GM18873 (cell line): Measurements from ENCODE around the gene STRIP2.
A peak's percentile ranks its signal among the peaks of the same experiment; 100 is the strongest.

ENCODE experiments used
- ATAC-seq: cut with Tn5 transposase; IDR thresholded peaks from one replicate; pipeline ENCODE4 v1.9.1; 2021; ENCODE audit warnings: mild to moderate bottlenecking, moderate library complexity, moderate number of reproducible peaks; ENCODE audit not compliant: unreplicated experiment, low FRiP score

STRIP2 gene

DNA sequence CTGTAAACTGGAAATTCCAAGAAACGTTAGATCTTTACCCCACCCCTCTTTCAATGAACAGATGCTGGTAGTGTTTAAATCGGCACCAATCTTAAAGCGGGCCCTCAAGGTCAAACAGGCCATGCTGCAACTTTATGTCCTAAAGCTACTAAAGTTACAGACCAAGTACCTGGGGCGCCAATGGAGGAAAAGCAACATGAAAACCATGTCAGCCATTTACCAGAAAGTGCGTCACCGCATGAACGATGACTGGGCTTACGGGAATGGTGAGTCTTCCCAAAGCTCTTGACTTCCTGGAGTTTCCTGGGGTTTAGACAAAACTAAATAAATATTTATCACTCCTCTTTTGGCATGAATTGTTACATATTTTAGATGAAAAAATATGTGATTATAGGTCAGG lies 48.5 kb downstream of the STRIP2 start:
- no peak for ATAC-seq

DNA sequence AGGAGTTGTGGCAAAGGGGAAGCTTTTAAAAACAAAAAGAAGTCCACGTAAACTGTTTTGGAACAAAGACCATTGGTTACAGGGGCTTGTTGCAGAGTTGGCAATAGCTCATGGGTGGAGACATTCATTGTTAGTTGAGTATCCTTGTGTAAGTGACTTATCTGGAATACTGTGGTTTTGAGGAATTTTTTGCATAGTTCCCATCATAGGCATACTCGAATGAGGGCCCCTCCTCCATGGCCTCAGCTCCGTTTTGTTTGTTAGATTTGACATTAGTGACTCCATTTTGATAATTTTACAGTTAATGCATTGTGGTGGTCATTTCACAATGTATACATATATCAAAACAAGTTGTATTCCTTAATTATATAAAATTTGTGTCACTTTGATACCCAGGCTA lies 55.3 kb downstream of the STRIP2 start:
- no peak for ATAC-seq

DNA sequence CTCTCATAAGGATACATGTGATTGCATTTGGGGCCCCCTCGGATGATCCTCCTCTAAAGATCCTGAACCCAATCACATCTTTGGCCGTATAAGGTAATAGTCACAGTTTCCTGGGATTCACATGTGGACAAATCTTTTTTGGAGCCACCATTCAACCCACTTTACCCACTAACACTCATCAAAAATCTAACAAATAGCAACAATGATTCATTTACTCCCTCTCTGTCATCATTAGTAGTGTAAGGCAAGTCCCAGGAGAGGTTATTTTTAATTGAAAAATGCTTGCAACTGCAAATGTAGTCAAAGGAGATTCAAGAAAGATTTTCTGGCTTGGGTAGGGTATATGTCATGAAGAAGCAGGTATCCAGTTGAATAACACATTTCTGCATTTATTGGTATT lies 58.2 kb downstream of the STRIP2 start:
- no peak for ATAC-seq

DNA sequence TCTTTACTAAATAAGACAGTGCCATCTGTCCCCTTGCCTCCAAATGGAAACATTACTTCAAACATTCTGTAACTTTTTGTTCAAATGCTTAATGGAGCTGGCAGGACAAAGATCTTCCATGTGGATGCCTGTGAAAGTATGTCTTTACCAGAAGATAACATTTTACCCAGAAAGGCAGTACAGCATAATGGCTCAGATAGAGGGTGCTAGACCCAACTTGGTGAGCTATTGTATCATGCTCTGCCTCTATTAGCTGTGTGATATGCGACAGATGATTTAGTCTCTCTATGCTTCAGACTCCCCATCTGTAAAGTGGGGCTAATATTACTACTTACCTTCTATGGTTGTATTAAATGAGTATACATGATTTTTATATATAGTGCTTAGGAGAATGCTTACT lies 59.3 kb downstream of the STRIP2 start:
- peak; percentile 30 for ATAC-seq

DNA sequence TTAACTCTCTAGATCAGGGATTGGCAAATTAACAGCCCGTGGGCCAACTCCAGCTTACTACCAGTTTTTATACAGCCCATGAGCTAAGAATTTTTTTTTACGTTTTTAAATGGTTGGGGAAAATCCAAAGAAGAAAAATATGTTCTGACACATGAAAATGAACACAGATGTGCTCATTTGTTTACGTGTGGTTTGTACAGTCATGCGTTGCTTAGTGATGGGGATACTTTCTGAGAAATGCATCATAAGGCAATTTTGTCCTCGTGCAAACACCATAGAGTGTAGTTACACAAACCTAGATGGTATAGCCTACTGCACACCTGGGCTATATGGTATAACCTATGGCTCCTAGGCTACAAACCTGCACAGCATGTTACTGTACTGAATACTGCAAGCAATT lies 59.8 kb downstream of the STRIP2 start:
- ATAC-seq: peak; percentile 61

- no peak for ATAC-seq
These were observed 61.8 kb downstream of the STRIP2 start for GRCh38 chr7:129495987-129496386.

- ATAC-seq: no peak
These were observed 62.4 kb downstream of the STRIP2 start for GRCh38 chr7:129496653-129497052.

- no peak for ATAC-seq
These were observed 62.9 kb downstream of the STRIP2 start for GRCh38 chr7:129497156-129497555.

- ATAC-seq: no peak
These were observed 63.8 kb downstream of the STRIP2 start for GRCh38 chr7:129498021-129498420.

DNA sequence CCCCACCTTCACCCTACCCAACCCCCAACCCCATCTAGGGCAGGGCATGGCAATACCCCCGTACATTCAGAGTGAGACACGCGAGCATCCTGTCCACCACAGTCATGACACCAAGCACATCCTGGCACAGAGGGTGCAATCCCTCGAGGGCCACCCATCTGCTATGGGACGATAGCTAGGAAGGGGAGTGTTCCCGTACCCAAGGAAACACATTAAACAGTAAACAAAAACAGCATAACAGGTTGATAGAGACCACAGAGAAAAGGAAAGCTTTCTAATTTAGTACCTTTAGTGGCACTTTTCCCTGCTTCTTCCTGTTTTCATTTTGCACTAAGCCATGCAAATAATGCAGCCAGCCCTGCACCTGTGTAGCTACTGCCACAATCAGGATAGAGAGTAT lies 65.8 kb downstream of the STRIP2 start:
- ATAC-seq: no peak

DNA sequence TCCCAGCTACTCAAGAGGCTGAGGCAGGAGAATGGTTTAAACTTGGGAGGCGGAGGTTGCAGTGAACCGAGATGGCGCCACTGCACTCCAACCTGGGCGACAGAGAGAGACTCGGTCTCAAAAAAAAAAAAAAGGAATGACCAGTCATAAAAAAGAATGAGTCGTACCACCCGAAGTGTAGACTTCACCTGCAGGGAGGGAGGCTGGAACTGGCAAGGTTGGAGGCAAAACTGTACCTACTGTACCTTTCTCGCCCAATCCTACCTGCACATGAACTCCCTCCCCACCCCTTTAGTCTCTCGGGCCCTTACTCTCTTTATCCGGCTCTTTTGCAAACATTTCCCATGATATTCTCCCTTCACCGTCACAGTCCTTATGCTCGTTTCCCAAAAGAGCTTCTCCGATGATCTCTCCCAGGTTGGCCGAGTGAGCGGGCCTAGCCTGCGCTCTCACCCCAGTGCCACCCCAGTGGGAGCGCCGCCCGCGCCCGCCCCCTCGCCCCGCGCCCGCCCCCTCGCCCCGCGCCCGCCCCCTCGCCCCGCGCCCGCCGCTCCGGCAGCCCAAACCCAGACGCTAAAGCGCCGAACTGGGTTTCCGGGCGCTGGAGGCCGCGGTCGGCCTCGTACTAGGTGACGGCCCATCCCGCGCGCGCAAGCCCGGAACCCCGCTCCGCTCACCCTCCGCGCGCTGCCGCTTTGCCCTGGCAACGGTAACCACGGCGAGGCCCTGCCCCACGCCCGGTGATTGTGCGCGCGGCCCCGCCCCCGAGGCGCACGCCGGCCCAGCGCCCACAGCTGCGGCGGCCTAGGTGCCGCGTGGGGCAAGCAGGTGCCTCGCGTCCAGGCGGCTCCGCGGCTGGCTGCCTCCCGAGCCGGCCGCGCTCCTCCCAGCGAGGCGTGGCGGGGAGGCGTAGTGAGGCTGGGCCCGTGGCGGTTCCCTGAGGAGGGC lies 67.8 kb downstream of the STRIP2 start, which contains the start of gene SMKR1:
Gene SMKR1, plus strand, starts transcription at position 772 of the 948 bp plus-strand sequence. CDS start 294 bp downstream, outside the sequence.
- peak; percentile 45 for ATAC-seq

- ATAC-seq: peak; percentile 19
These were observed 68.8 kb downstream of the STRIP2 start for GRCh38 chr7:129502708-129503685.

DNA sequence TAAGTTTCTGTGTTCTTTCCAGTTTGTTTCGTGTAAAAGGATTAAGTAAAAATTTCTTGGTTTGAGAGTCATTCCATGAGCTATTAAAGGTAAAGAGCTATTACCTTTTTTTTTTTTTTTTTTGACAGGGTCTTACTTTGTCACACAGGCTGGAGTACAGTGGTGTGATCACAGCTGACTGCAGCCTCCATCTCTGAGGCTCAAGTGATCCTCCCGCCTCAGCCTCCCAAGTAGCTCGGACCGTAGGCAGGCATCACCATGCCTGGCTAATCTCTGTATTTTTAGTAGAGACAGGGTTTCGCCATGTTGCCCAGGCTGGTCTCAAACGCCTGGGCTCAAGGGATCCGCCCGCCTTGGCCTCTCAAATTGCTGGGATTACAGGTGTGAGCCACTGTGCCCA lies 69.5 kb downstream of the STRIP2 start:
- ATAC-seq: no peak

DNA sequence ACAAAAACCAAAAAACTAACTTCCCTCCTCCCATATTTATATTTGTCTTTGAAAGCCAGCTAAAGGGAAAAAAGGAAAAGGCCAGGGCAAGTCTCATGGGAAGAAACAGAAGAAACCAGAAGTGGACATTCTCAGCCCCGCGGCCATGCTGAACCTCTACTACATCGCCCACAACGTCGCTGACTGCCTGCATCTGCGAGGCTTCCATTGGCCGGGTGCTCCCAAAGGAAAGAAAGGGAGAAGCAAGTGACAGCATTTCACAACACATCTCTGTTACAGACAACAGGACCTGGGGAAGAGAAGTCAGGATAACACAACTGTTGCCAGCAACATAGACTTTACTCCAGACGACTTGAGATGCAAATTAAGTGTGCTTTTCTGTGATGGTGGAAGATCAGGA lies 78.0 kb downstream of the STRIP2 start:
- no peak for ATAC-seq

- no peak for ATAC-seq
These were observed 79.3 kb downstream of the STRIP2 start for GRCh38 chr7:129513546-129513945.

GRCh38 chr7:129514683-129515082 lies 80.5 kb downstream of the STRIP2 start:
- no peak for ATAC-seq

GRCh38 chr7:129515381-129515780 lies 81.1 kb downstream of the STRIP2 start:
- no peak for ATAC-seq

GRCh38 chr7:129517931-129518330 lies 83.7 kb downstream of the STRIP2 start:
- no peak for ATAC-seq

DNA sequence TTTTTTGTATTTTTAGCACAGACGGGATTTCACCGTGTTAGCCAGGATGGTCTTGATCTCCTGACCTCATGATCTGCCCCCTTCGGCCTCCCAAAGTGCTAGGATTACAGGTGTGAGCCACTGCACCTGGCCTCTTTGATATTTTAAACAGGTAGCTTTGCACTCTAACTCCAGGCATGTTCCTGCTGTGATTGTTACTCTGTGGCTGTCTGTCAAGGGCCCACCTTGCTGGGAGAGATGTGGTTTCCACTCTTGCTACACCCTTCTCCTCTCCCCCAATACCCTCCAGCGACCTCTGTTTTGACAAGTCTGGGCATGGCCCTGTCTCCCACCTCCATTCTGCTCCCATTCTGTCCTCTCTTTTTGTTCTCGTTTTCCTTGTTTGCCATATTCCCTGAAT lies 85.2 kb downstream of the STRIP2 start:
- ATAC-seq: no peak

- ATAC-seq: no peak
These were observed 88.1 kb downstream of the STRIP2 start for GRCh38 chr7:129522088-129522970.
